Mesodermal cell (in vitro differentiated cells): ENCODE results near the gene TMEM183A.
"Not testable (repeated sequence)": the region's sequence is repeated elsewhere in the genome, so short reads cannot be mapped to it uniquely, and the experiment has no call there.

Experiments
- H3K27ac ChIP-seq: 2 replicates; pipeline ENCODE4 v1.7.0; 2013; ENCODE audit warnings: mild to moderate bottlenecking, low read depth, low read length, moderate library complexity; ENCODE audit not compliant: severe bottlenecking
- H3K36me3 ChIP-seq: 2 replicates; pipeline ENCODE4 v1.7.1; 2013; ENCODE audit warnings: mild to moderate bottlenecking, low read length, moderate library complexity; ENCODE audit not compliant: control insufficient read depth, insufficient read depth
- H3K4me1 ChIP-seq: one replicate; pipeline ENCODE4 v1.7.1; 2013; ENCODE audit warnings: mild to moderate bottlenecking, low read length; ENCODE audit not compliant: insufficient read depth, control insufficient read depth, poor library complexity, severe bottlenecking
- H3K4me3 ChIP-seq: 2 replicates; pipeline ENCODE4 v1.7.0; 2013; ENCODE audit warnings: low read length, control low read depth, mild to moderate bottlenecking; ENCODE audit not compliant: insufficient read depth, poor library complexity, severe bottlenecking; ENCODE audit errors: extremely low read depth
- H3K9me3 ChIP-seq: 2 replicates; pipeline ENCODE4 v1.7.1; 2013; ENCODE audit warnings: mild to moderate bottlenecking, low read length, moderate library complexity; ENCODE audit not compliant: control insufficient read depth
- WGBS, 2 experiments: methylation state at CpG; one replicate each; pipeline ENCODE4 v1.1.5; 2013; ENCODE audit warnings: missing lambda C conversion rate in 2 of 2; ENCODE audit not compliant: insufficient coverage in 2 of 2; 5-methylcytosine and 5-hydroxymethylcytosine counted together

Gene TMEM183A

DNA sequence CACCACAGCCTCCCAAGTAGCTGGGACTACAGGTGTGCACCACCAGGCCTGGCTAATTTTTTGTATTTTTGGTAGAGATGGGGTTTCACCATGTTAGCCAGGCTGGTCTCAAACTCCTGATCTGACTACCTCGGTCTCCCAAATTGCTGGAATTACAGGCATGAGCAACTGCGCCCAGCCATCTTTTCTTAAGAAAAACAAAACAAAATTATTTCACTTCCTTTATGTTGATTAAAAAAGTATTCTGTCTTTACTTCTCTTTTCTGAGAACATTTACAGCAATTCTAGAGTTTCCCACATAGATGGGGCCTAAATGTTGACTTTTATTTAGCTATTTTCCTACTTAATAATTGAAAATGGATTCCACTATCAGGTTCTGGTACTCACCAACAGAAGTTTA lies 17.3 kb upstream of the TMEM183A start:
- no peak overlapping the region for H3K4me3 ChIP-seq
- H3K4me1 ChIP-seq: no peaks in the 10 kb centered on the region
- no peaks in the 10 kb centered on the region for H3K36me3 ChIP-seq
- no peaks in the 10 kb centered on the region for H3K9me3 ChIP-seq
- H3K27ac ChIP-seq: no peak overlapping the region
- WGBS, 2 experiments: 100% methylated on average over 2 of the region's 2 CpGs; no CpG with 5 or more reads in 1 of the 2 experiments

GRCh38 chr1:202991112-202991511 lies 16.1 kb upstream of the TMEM183A start:
- no peaks in the 10 kb centered on the region for H3K4me1 ChIP-seq

GRCh38 chr1:202994756-202995155 lies 12.4 kb upstream of the TMEM183A start:
- WGBS, 2 experiments: 86 to 94% methylated on average over 3 of the region's 3 CpGs
- H3K4me1 ChIP-seq: no peaks in the 10 kb centered on the region
- no peaks in the 10 kb centered on the region for H3K9me3 ChIP-seq
- no peak overlapping the region for H3K4me3 ChIP-seq
- H3K36me3 ChIP-seq: no peaks in the 10 kb centered on the region
- no peak overlapping the region for H3K27ac ChIP-seq

More at GRCh38 chr1:202991112-202991511, 16.1 kb upstream of the TMEM183A start:
- Histone ChIP-seq H3K36me3 (no peaks in the 10 kb centered on the region), H3K4me3 (no peak overlapping the region), H3K9me3 (no peaks in the 10 kb centered on the region), H3K27ac (no peak overlapping the region)

GRCh38 chr1:202998836-202999750 lies 8.1 kb upstream of the TMEM183A start:
- H3K4me3 ChIP-seq: no peak overlapping the region
- H3K4me1 ChIP-seq: no peaks in the 10 kb centered on the region
- WGBS, 2 experiments: 72 to 81% methylated on average over 13 of the region's 14 CpGs
- no peaks in the 10 kb centered on the region for H3K9me3 ChIP-seq
- H3K27ac ChIP-seq: no peak overlapping the region
- no peaks in the 10 kb centered on the region for H3K36me3 ChIP-seq

- no peaks in the 10 kb centered on the region for H3K36me3 ChIP-seq
- no peaks in the 10 kb centered on the region for H3K4me1 ChIP-seq
- H3K9me3 ChIP-seq: no peaks in the 10 kb centered on the region
- 70 to 73% methylated on average over 1 to 2 of the region's 3 CpGs for WGBS, 2 experiments
- H3K4me3 ChIP-seq: no peak overlapping the region
- no peak overlapping the region for H3K27ac ChIP-seq
Observed at GRCh38 chr1:203000217-203000944, 6.8 kb upstream of the TMEM183A start.

DNA sequence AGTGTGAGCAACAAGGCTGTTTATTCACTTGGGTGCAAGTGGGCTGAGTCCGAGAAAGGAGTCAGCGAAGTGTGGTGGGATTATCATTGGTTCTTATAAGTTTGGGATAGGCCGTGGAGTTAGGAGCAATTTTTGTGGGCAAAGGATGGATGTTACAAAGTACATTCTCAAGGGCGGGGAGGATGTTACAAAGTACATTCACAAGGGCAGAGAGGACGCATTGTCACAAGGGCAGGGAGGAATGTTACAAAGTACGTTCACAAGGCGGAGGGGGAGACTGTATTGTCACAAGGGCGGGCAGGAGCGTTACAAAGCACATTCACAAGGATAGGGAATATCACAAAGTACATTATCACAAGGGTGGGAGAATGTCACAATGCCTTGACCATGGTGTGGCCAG lies 5.2 kb upstream of the TMEM183A start:
- Histone ChIP-seq H3K27ac (no peak overlapping the region), H3K36me3 (no peaks in the 10 kb centered on the region), H3K4me3 (no peak overlapping the region), H3K4me1 (peaks cover 4% of the 10 kb centered on the region), H3K9me3 (no peaks in the 10 kb centered on the region)
- 89 to 93% methylated on average over 7 to 8 of the region's 9 CpGs for WGBS, 2 experiments

- WGBS, 2 experiments: no CpG with 5 or more reads among the region's 1 CpG
Observed at GRCh38 chr1:203002951-203003350, 4.2 kb upstream of the TMEM183A start.

GRCh38 chr1:203005395-203006142 lies 1.6 kb upstream of the TMEM183A start:
- H3K27ac ChIP-seq, H3K4me3 ChIP-seq, H3K9me3 ChIP-seq: not testable (repeated sequence)
- peaks cover 23% of the 10 kb centered on the region for H3K36me3 ChIP-seq
- WGBS, 2 experiments: 82 to 87% methylated on average over 11 to 13 of the region's 17 CpGs
- H3K4me1 ChIP-seq: peaks cover 15% of the 10 kb centered on the region

More at GRCh38 chr1:203002951-203003350, 4.2 kb upstream of the TMEM183A start:
- peaks cover 4% of the 10 kb centered on the region for H3K4me1 ChIP-seq
- H3K9me3 ChIP-seq: no peaks in the 10 kb centered on the region
- H3K27ac ChIP-seq: no peak overlapping the region
- H3K4me3 ChIP-seq: no peak overlapping the region
- no peaks in the 10 kb centered on the region for H3K36me3 ChIP-seq

GRCh38 chr1:203009185-203009584 lies 2.0 kb downstream of the TMEM183A start:
- Histone ChIP-seq H3K4me3 (peak overlapping the region; percentile 7), H3K9me3 (no peaks in the 10 kb centered on the region), H3K4me1 (peaks cover 15% of the 10 kb centered on the region), H3K27ac (no peak overlapping the region), H3K36me3 (peaks cover 57% of the 10 kb centered on the region)
- no CpG with 5 or more reads among the region's 3 CpGs for WGBS, 2 experiments

GRCh38 chr1:203011582-203011981 lies 4.4 kb downstream of the TMEM183A start:
- Histone ChIP-seq H3K27ac (no peak overlapping the region), H3K9me3 (no peaks in the 10 kb centered on the region), H3K36me3 (peaks cover 81% of the 10 kb centered on the region), H3K4me3 (no peak overlapping the region), H3K4me1 (peaks cover 11% of the 10 kb centered on the region)
- 80% methylated on average over 1 of the region's 5 CpGs; no CpG with 5 or more reads in 1 of the 2 experiments for WGBS, 2 experiments
